ENCODE results near the gene RNF126.

DNA sequence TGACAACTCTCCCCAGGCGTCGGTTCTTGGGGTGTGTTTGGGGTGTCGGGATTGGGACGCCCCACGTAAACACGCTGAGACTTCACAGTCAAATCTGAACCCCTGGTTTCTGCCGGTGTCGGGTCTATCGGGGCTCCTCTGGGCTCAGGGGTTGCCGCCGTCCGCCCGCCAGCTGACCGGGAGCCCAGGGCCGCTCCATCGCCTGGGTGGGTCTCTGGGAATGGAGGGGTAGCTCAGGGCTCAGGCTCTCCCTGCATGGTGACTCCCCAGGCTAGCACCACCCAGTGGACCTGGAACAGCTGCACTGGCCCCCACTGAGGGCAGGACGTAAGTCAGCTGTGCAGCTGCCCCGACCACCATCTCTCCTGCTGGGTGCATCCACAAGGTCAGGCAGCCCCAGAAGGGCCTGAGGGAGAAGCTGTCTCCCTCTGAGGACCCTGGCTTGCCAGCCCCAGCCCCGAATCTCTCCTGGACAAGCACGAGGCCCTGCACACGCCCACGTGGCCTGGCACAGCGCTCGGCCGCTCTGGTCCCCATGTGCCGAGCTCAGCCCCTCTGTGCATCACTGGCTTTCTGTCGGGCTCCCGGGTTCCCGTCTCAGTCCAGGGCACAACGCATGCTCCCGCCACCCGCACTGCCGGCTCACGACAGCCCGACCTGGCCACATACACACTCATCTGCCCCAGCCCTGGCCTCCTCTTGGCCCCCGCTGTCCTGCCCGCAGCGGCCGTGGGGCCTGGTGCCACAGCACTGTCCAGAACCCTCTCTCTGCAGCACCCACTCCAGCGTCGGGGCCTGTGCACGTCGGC lies 6.1 kb downstream of the RNF126 start:
- TF ChIP-seq, protein P1, sequence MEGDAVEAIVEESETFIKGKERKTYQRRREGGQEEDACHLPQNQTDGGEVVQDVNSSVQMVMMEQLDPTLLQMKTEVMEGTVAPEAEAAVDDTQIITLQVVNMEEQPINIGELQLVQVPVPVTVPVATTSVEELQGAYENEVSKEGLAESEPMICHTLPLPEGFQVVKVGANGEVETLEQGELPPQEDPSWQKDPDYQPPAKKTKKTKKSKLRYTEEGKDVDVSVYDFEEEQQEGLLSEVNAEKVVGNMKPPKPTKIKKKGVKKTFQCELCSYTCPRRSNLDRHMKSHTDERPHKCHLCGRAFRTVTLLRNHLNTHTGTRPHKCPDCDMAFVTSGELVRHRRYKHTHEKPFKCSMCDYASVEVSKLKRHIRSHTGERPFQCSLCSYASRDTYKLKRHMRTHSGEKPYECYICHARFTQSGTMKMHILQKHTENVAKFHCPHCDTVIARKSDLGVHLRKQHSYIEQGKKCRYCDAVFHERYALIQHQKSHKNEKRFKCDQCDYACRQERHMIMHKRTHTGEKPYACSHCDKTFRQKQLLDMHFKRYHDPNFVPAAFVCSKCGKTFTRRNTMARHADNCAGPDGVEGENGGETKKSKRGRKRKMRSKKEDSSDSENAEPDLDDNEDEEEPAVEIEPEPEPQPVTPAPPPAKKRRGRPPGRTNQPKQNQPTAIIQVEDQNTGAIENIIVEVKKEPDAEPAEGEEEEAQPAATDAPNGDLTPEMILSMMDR (IDR thresholded peaks at IDR 0.05; ENCODE audit: low read depth, low read length, poor library complexity, severe bottlenecking), result no peak
- TF ChIP-seq EZH2phosphoT487 (IDR thresholded peaks at IDR 0.05; ENCODE audit: borderline replicate concordance, low read length), result no peak

Measured in DOHH2 (cell line).